ENCODE data around the gene SCN11A. TPM values are rescaled to one million over a fixed set of nuclear protein-coding genes. Genes with fewer than 3 reads are reported as not detected.

Gene SCN11A
- total RNA-seq, 4 donors from 2014 or later = 0.21 to 0.98 (median 0.59) TPM

GRCh38 chr3:39094851-39095677, 43.3 kb upstream of the SCN11A start:
- WGBS, 2 donors = 70 to 77% methylated on average over 7 of the region's 7 CpGs
- peaks cover 0 to 17% (median 0%) of the 10 kb centered on the region in 4 donors for H3K4me1 ChIP-seq
- no peaks in the 10 kb centered on the region for H3K9me3 ChIP-seq
- DNase-seq (ENCODE audit: low spot score in 2 of 2) = no peak
- no peak for TF ChIP-seq CTCF (IDR thresholded peaks at IDR 0.05)
- no peak for TF ChIP-seq POLR2A (IDR thresholded peaks at IDR 0.05)
- TF ChIP-seq EP300 (IDR thresholded peaks at IDR 0.05) = no peak
- H3K27me3 ChIP-seq = no peaks in the 10 kb centered on the region
- no peak overlapping the region for H3K4me3 ChIP-seq
- peaks cover 0 to 96% (median 0%) of the 10 kb centered on the region in 3 donors for H3K36me3 ChIP-seq
- H3K27ac ChIP-seq = peak overlapping the region in 1 of 4 donors; percentile 32

- WGBS, 2 donors = 90 to 92% methylated on average over 2 of the region's 2 CpGs
- Histone ChIP-seq H3K27me3 (no peaks in the 10 kb centered on the region), H3K27ac (no peak overlapping the region), H3K9me3 (no peaks in the 10 kb centered on the region), H3K4me3 (no peak overlapping the region), H3K36me3 (peaks cover 0 to 97% (median 7%) of the 10 kb centered on the region in 3 donors), H3K4me1 (peaks cover 0 to 6% (median 0%) of the 10 kb centered on the region in 4 donors)
- DNase-seq (ENCODE audit: low spot score in 2 of 2) = no peak
- TF ChIP-seq EP300 (IDR thresholded peaks at IDR 0.05) (no peak), CTCF (IDR thresholded peaks at IDR 0.05) (no peak)
Observed at GRCh38 chr3:39090922-39091321, 39.2 kb upstream of the SCN11A start.

- H3K4me1 ChIP-seq = no peaks in the 10 kb centered on the region
- DNase-seq (ENCODE audit: low spot score in 2 of 2) = no peak
- TF ChIP-seq CTCF (IDR thresholded peaks at IDR 0.05) = no peak
- no peak for TF ChIP-seq POLR2A (IDR thresholded peaks at IDR 0.05)
- no peak for TF ChIP-seq EP300 (IDR thresholded peaks at IDR 0.05)
- WGBS, 2 donors = 63 to 70% methylated on average over 3 of the region's 3 CpGs
- H3K27ac ChIP-seq = no peak overlapping the region
- no peaks in the 10 kb centered on the region for H3K9me3 ChIP-seq
- no peak overlapping the region for H3K4me3 ChIP-seq
- peaks cover 0 to 93% (median 7%) of the 10 kb centered on the region in 3 donors for H3K36me3 ChIP-seq
- no peaks in the 10 kb centered on the region for H3K27me3 ChIP-seq
Observed at GRCh38 chr3:39088889-39089288, 37.1 kb upstream of the SCN11A start.

GRCh38 chr3:39088456-39088855, 36.7 kb upstream of the SCN11A start:
- Histone ChIP-seq H3K4me3 (no peak overlapping the region), H3K27ac (no peak overlapping the region)

More at GRCh38 chr3:39088456-39088855, 36.7 kb upstream of the SCN11A start:
- DNase-seq (ENCODE audit: low spot score in 2 of 2) = no peak
- Histone ChIP-seq H3K4me1 (no peaks in the 10 kb centered on the region), H3K27me3 (no peaks in the 10 kb centered on the region), H3K36me3 (peaks cover 0 to 93% (median 7%) of the 10 kb centered on the region in 3 donors), H3K9me3 (no peaks in the 10 kb centered on the region)
- TF ChIP-seq CTCF (IDR thresholded peaks at IDR 0.05) = no peak
- TF ChIP-seq EP300 (IDR thresholded peaks at IDR 0.05) = no peak
- TF ChIP-seq POLR2A (IDR thresholded peaks at IDR 0.05) = no peak
- 90 to 91% methylated on average over 3 of the region's 3 CpGs for WGBS, 2 donors

Data from tibial nerve (tissue), 4 donors.